ENCODE results near the gene LARP1. TPM values are rescaled to one million over a fixed set of nuclear protein-coding genes. Genes with fewer than 3 reads are reported as not detected.

LARP1 gene
- polyA plus RNA-seq, 1 donor (not counting 4 experiments of a cell fraction or from before 2014, with no cell fraction given): 65.6 TPM

DNA sequence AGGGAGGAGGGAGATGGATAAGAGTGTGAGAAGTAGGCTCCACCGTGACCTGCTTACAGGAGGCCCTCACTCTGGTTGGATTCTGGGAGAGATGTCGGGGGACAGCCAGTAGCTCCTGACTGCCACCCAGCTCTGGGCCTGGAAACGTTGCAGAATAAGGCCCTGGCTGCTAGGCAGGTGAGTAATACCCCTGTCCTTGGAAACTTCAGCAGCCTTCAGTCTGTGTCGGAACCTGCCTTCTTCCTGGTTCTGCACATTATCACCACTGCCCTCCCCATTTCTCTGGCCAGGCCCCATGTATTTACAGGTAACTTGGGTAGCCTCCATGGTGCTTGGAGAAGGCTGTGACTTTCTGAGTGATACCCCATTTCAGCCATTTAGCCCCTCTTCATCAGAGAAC, 68.4 kb downstream of the LARP1 start:
- no peaks in the 10 kb centered on the region for H3K9me1 ChIP-seq (ENCODE audit: control insufficient read depth, extremely low read depth, insufficient read depth, low read length)
- H3K27me3 ChIP-seq (ENCODE audit: control insufficient read depth, extremely low read depth, insufficient read depth, low read length): no peaks in the 10 kb centered on the region
- H3K27ac ChIP-seq (ENCODE audit: control insufficient read depth, insufficient read depth, low read length): no peak overlapping the region
- FAIRE-seq (no peak), DNase-seq (ENCODE audit: low read depth, low spot score) (no peak)
- peaks cover 17% of the 10 kb centered on the region for H3K4me1 ChIP-seq (ENCODE audit: control insufficient read depth, extremely low read depth, insufficient read depth, low read length)
- no peak overlapping the region for H3K4me3 ChIP-seq (ENCODE audit: control insufficient read depth in 2 of 3, extremely low read depth in 1 of 3, insufficient read depth in 2 of 3, low read depth in 1 of 3, low read length in 3 of 3)
- H3K9ac ChIP-seq (ENCODE audit: control insufficient read depth, extremely low read depth, insufficient read depth, low read length): no peak overlapping the region
- no peaks in the 10 kb centered on the region for H3K9me3 ChIP-seq (ENCODE audit: control insufficient read depth, low read depth, low read length)
- H3K79me2 ChIP-seq (ENCODE audit: control insufficient read depth, insufficient read depth, low read length): no peaks in the 10 kb centered on the region
- dilution Hi-C loops (cut with MboI; ENCODE audit: extremely low pct_ligation_motif_present, low sequenced_read_pairs): no loop called here
- no peaks in the 10 kb centered on the region for H4K20me1 ChIP-seq (ENCODE audit: control insufficient read depth, extremely low read depth, insufficient read depth, low read length)
- TF ChIP-seq, protein P1, sequence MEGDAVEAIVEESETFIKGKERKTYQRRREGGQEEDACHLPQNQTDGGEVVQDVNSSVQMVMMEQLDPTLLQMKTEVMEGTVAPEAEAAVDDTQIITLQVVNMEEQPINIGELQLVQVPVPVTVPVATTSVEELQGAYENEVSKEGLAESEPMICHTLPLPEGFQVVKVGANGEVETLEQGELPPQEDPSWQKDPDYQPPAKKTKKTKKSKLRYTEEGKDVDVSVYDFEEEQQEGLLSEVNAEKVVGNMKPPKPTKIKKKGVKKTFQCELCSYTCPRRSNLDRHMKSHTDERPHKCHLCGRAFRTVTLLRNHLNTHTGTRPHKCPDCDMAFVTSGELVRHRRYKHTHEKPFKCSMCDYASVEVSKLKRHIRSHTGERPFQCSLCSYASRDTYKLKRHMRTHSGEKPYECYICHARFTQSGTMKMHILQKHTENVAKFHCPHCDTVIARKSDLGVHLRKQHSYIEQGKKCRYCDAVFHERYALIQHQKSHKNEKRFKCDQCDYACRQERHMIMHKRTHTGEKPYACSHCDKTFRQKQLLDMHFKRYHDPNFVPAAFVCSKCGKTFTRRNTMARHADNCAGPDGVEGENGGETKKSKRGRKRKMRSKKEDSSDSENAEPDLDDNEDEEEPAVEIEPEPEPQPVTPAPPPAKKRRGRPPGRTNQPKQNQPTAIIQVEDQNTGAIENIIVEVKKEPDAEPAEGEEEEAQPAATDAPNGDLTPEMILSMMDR (optimal IDR thresholded peaks at IDR 0.05 in 1 of 3, IDR thresholded peaks at IDR 0.05 in 1 of 3, conservative IDR thresholded peaks at IDR 0.05 in 1 of 3; ENCODE audit: extremely low read depth in 1 of 3, insufficient read depth in 2 of 3, low read length in 3 of 3): peak in 1 of 3 experiments; percentile 21
- no peak for TF ChIP-seq EZH2 (IDR thresholded peaks at IDR 0.05; ENCODE audit: low read length)
- H3K4me2 ChIP-seq (ENCODE audit: control insufficient read depth, extremely low read depth, insufficient read depth, low read depth, low read length): no peak overlapping the region
- H3K36me3 ChIP-seq (ENCODE audit: control insufficient read depth in 2 of 2, extremely low read depth in 1 of 2, insufficient read depth in 2 of 2, low read length in 2 of 2): peaks cover 13 to 27% of the 10 kb centered on the region in 2 experiments
- H2AFZ ChIP-seq (ENCODE audit: control insufficient read depth, low read length): no peak overlapping the region

DNA sequence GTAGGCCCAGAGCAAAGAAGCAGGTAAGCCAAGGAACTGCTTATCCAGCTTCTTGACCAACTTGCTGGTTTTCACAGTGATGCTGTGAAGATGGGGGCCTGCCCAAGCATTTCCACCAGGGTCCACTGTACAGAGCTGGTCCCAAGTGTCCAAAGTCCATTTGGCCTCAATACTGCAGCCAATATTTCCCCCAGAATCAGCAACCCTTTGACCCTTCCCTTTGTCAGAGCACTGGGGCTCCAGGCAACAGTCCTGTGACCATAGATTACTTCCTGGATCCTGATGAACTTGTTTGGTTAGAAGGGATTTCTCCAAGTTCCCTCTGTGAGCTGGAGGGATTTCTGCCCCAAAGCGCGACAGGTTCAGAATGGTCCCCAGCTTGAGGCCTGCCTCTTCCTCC, 68.9 kb downstream of the LARP1 start:
- Histone ChIP-seq H3K27me3 (ENCODE audit: control insufficient read depth, extremely low read depth, insufficient read depth, low read length) (no peaks in the 10 kb centered on the region), H3K9me1 (ENCODE audit: control insufficient read depth, extremely low read depth, insufficient read depth, low read length) (no peaks in the 10 kb centered on the region), H3K36me3 (ENCODE audit: control insufficient read depth in 2 of 2, extremely low read depth in 1 of 2, insufficient read depth in 2 of 2, low read length in 2 of 2) (peaks cover 13 to 24% of the 10 kb centered on the region in 2 experiments), H4K20me1 (ENCODE audit: control insufficient read depth, extremely low read depth, insufficient read depth, low read length) (no peaks in the 10 kb centered on the region), H3K9ac (ENCODE audit: control insufficient read depth, extremely low read depth, insufficient read depth, low read length) (no peak overlapping the region), H2AFZ (ENCODE audit: control insufficient read depth, low read length) (no peak overlapping the region), H3K27ac (ENCODE audit: control insufficient read depth, insufficient read depth, low read length) (no peak overlapping the region), H3K4me2 (ENCODE audit: control insufficient read depth, extremely low read depth, insufficient read depth, low read depth, low read length) (no peak overlapping the region), H3K9me3 (ENCODE audit: control insufficient read depth, low read depth, low read length) (no peaks in the 10 kb centered on the region), H3K79me2 (ENCODE audit: control insufficient read depth, insufficient read depth, low read length) (no peaks in the 10 kb centered on the region), H3K4me3 (ENCODE audit: control insufficient read depth in 2 of 3, extremely low read depth in 1 of 3, insufficient read depth in 2 of 3, low read depth in 1 of 3, low read length in 3 of 3) (no peak overlapping the region), H3K4me1 (ENCODE audit: control insufficient read depth, extremely low read depth, insufficient read depth, low read length) (peaks cover 22% of the 10 kb centered on the region)
- no peak for TF ChIP-seq EZH2 (IDR thresholded peaks at IDR 0.05; ENCODE audit: low read length)
- TF ChIP-seq, protein P1 (optimal IDR thresholded peaks at IDR 0.05 in 1 of 3, IDR thresholded peaks at IDR 0.05 in 1 of 3, conservative IDR thresholded peaks at IDR 0.05 in 1 of 3; ENCODE audit: extremely low read depth in 1 of 3, insufficient read depth in 2 of 3, low read length in 3 of 3): no peak
- FAIRE-seq (no peak), DNase-seq (ENCODE audit: low read depth, low spot score) (no peak)
- dilution Hi-C loops (cut with MboI; ENCODE audit: extremely low pct_ligation_motif_present, low sequenced_read_pairs): no loop called here
